HepG2 (cell line): Measurements from ENCODE around the gene CCL23. TPM values are rescaled to one million over a fixed set of nuclear protein-coding genes. Genes with fewer than 3 reads are reported as not detected.
A peak's percentile ranks its signal among the peaks of the same experiment; 100 is the strongest.

Experiments
- BCL6 ChIP-seq: IDR thresholded peaks from 2 replicates; pipeline ENCODE4 v1.6.1; 2016; ENCODE audit warnings: missing genetic modification reagents, missing compliant biosample characterization
- CENPT ChIP-seq: sonication (generic); formaldehyde crosslinking; IDR thresholded peaks from 2 replicates; pipeline ENCODE4 v1.8.0; 2022; ENCODE audit warnings: low read depth, mild to moderate bottlenecking, moderate library complexity, missing genetic modification reagents
- EP300 ChIP-seq, 3 experiments: sonication (generic) in 1 of 3; formaldehyde crosslinking in 1 of 3; IDR thresholded peaks; 2 replicates each; pipeline versions ENCODE4 v1.5.1 to v1.6.1; 2011 to 2020; ENCODE audit warnings: low read depth in 2 of 3, low read length in 2 of 3, borderline replicate concordance in 1 of 3, improper control_type of control experiment in 1 of 3, mild to moderate bottlenecking in 1 of 3, missing genetic modification reagents in 1 of 3, moderate library complexity in 1 of 3
- ETV6 ChIP-seq: sonication (generic); formaldehyde crosslinking; conservative IDR thresholded peaks from 2 replicates; pipeline ENCODE4 v1.4.0; 2020; ENCODE audit warnings: missing genetic modification reagents
- HNF4A ChIP-seq: sonication (generic); formaldehyde crosslinking; IDR thresholded peaks from 2 replicates; pipeline ENCODE4 v1.4.0; 2020; ENCODE audit warnings: missing genetic modification reagents
- HNF4G ChIP-seq, 2 experiments: sonication (generic) in 1 of 2; formaldehyde crosslinking in 1 of 2; IDR thresholded peaks; 2 replicates each; pipeline versions ENCODE4 v1.4.0 to v1.6.1; 2011 to 2020; ENCODE audit warnings: borderline replicate concordance in 2 of 2, low read depth in 2 of 2, mild to moderate bottlenecking in 2 of 2, low read length in 1 of 2, missing genetic modification reagents in 1 of 2, moderate library complexity in 1 of 2
- KDM3A ChIP-seq: IDR thresholded peaks from 2 replicates; pipeline ENCODE4 v1.6.1; 2018; ENCODE audit warnings: low read depth, missing compliant biosample characterization
- MAZ ChIP-seq, 2 experiments: sonication (generic) in 1 of 2; formaldehyde crosslinking in 1 of 2; IDR thresholded peaks; 2 replicates each; pipeline versions ENCODE4 v1.5.0 to v1.6.1; 2012 to 2020; ENCODE audit warnings: low read depth in 2 of 2, mild to moderate bottlenecking in 2 of 2, borderline replicate concordance in 1 of 2, improper control_type of control experiment in 1 of 2, low read length in 1 of 2, missing genetic modification reagents in 1 of 2, moderate library complexity in 1 of 2
- MBNL3 ChIP-seq: fragments of 250-450 bp; sonication (Bioruptor Pico); conservative IDR thresholded peaks from 2 replicates; pipeline ENCODE4 v1.8.0; 2022; ENCODE audit warnings: mild to moderate bottlenecking, inconsistent platforms
- NR2F6 ChIP-seq, 2 experiments: IDR thresholded peaks; 2 replicates each; pipeline ENCODE4 v1.6.1; 2016; ENCODE audit warnings: antibody characterized with exemption in 1 of 2, mild to moderate bottlenecking in 1 of 2
- PATZ1 ChIP-seq: sonication (generic); formaldehyde crosslinking; IDR thresholded peaks from 2 replicates; pipeline ENCODE4 v1.4.0; 2020; ENCODE audit warnings: missing genetic modification reagents
- RARA ChIP-seq: IDR thresholded peaks from 2 replicates; pipeline ENCODE4 v1.6.1; 2016; ENCODE audit warnings: missing genetic modification reagents, missing compliant biosample characterization
- SOX13 ChIP-seq, 3 experiments: fragments of 450-650 bp in 1 of 3; sonication (generic) in 1 of 3; formaldehyde crosslinking in 1 of 3; IDR thresholded peaks in 2 of 3; conservative IDR thresholded peaks in 1 of 3; 2 replicates each; pipeline versions ENCODE4 v1.5.0 to v1.6.1; 2016 to 2020; ENCODE audit warnings: antibody characterized with exemption in 1 of 3, mild to moderate bottlenecking in 1 of 3, missing compliant biosample characterization in 1 of 3, missing genetic modification reagents in 1 of 3, moderate library complexity in 1 of 3
- STAG1 ChIP-seq: sonication (generic); formaldehyde crosslinking; IDR thresholded peaks from 2 replicates; pipeline ENCODE4 v1.4.0; 2020; ENCODE audit warnings: missing genetic modification reagents
- TFAP4 ChIP-seq: sonication (generic); IDR thresholded peaks from 2 replicates; pipeline ENCODE4 v1.6.1; 2016; ENCODE audit warnings: low read depth, borderline replicate concordance
- TFDP2 ChIP-seq: sonication (generic); formaldehyde crosslinking; IDR thresholded peaks from 2 replicates; pipeline ENCODE4 v1.4.0; 2020; ENCODE audit warnings: missing genetic modification reagents
- ZBTB2 ChIP-seq: sonication (generic); formaldehyde crosslinking; IDR thresholded peaks from 2 replicates; pipeline ENCODE4 v1.8.0; 2022; ENCODE audit warnings: low read depth, missing genetic modification reagents
- ZNF17 ChIP-seq: sonication (generic); formaldehyde crosslinking; IDR thresholded peaks from 2 replicates; pipeline ENCODE4 v1.5.0; 2020; ENCODE audit warnings: mild to moderate bottlenecking, missing genetic modification reagents
- ZNF230 ChIP-seq: sonication (generic); formaldehyde crosslinking; IDR thresholded peaks from 2 replicates; pipeline ENCODE4 v1.4.0; 2020; ENCODE audit warnings: mild to moderate bottlenecking, missing genetic modification reagents
- ZNF589 ChIP-seq: sonication (generic); formaldehyde crosslinking; conservative IDR thresholded peaks from 2 replicates; pipeline ENCODE4 v1.8.0; 2022; ENCODE audit warnings: mild to moderate bottlenecking, moderate library complexity, missing genetic modification reagents
- ZNF720 ChIP-seq: sonication (generic); formaldehyde crosslinking; IDR thresholded peaks from 2 replicates; pipeline ENCODE4 v1.4.0; 2020; ENCODE audit warnings: missing genetic modification reagents
- ZNF772 ChIP-seq: sonication (generic); formaldehyde crosslinking; IDR thresholded peaks from 2 replicates; pipeline ENCODE4 v1.5.0; 2020; ENCODE audit warnings: mild to moderate bottlenecking, missing genetic modification reagents
- polyA plus RNA-seq, 8 experiments: library from polyadenylated mRNA; depleted of rRNA in 3 of 8; stranded (reverse) in 7 of 8; unstranded in 1 of 8; fragments of >200 nt; fragmentation: Illumina TruSeq in 4 of 8; extraction: Trizol in 4 of 8; gene quantifications; 2 replicates each; pipeline versions ENCODE4 v1.2.1 to v1.2.3, GENCODE V29; 2011 to 2016; ENCODE audit warnings: low read depth in 4 of 8, missing spikeins in 1 of 8, mixed read lengths in 1 of 8; ENCODE audit not compliant: insufficient read depth in 1 of 8
- total RNA-seq, 5 experiments: library from RNA; depleted of rRNA; stranded (reverse); fragments of >200 nt; fragmentation: Illumina TruSeq; extraction: Trizol; gene quantifications; 2 replicates each; pipeline ENCODE4 v1.2.3, GENCODE V29; 2016; ENCODE audit warnings: low read depth in 1 of 5

The CCL23 gene
- total and polyA plus RNA-seq, 2 of the 13 experiments (the other 11 are each of a cell fraction or from before 2014, with no cell fraction given): not detected

- peak; percentile 56 for TF ChIP-seq HNF4G (IDR thresholded peaks at IDR 0.05; ENCODE audit: borderline replicate concordance, low read depth, low read length)
- no peak for TF ChIP-seq HNF4G (CRISPR knock-in tag; IDR thresholded peaks at IDR 0.05; ENCODE audit: borderline replicate concordance, low read depth)
- no peak for TF ChIP-seq ZNF720 (CRISPR knock-in tag)
- peak; percentile 82 for TF ChIP-seq RARA
- 0 out of 2 replicates have a peak, but pooled peaks have one; percentile 19 for TF ChIP-seq ZBTB2 (CRISPR knock-in tag)
- TF ChIP-seq BCL6 (CRISPR knock-in tag): peak; percentile 69
- no peak for TF ChIP-seq CENPT (CRISPR knock-in tag)
- TF ChIP-seq ZNF589 (CRISPR knock-in tag): 0 out of 2 replicates have a peak, but pooled peaks have one; percentile 9
- peak in 1 of 2 experiments; percentile 72; a peak in 2 of 4 replicates for TF ChIP-seq EP300 (IDR thresholded peaks at IDR 0.05; ENCODE audit: low read depth in 2 of 2, low read length in 2 of 2)
- TF ChIP-seq EP300 (CRISPR knock-in tag; IDR thresholded peaks at IDR 0.05; ENCODE audit: borderline replicate concordance): no peak
- no peak for TF ChIP-seq MBNL3 (CRISPR knock-in tag)
- peak; percentile 35 for TF ChIP-seq HNF4A
- no peak for TF ChIP-seq KDM3A
- TF ChIP-seq STAG1 (CRISPR knock-in tag): no peak; the same call in 1 of the 2 replicates
- TF ChIP-seq TFAP4: peak; percentile 80
- TF ChIP-seq ZNF772 (CRISPR knock-in tag): 0 out of 2 replicates have a peak, but pooled peaks have one; percentile 7
- TF ChIP-seq ETV6 (CRISPR knock-in tag): no peak
- TF ChIP-seq PATZ1: no peak
- no peak for TF ChIP-seq MAZ (IDR thresholded peaks at IDR 0.05; ENCODE audit: borderline replicate concordance, low read depth, low read length)
- TF ChIP-seq MAZ (CRISPR knock-in tag; IDR thresholded peaks at IDR 0.05; ENCODE audit: low read depth): no peak
- 0 out of 2 replicates have a peak, but pooled peaks have one; percentile 40 for TF ChIP-seq SOX13 (IDR thresholded peaks at IDR 0.05)
- TF ChIP-seq SOX13 (CRISPR knock-in tag; conservative IDR thresholded peaks at IDR 0.05 in 1 of 2, IDR thresholded peaks at IDR 0.05 in 1 of 2): no peak; a peak in 1 of 4 replicates
- TF ChIP-seq NR2F6 (IDR thresholded peaks at IDR 0.05): no peak; the same call in 1 of the 2 replicates
- TF ChIP-seq NR2F6 (CRISPR knock-in tag; IDR thresholded peaks at IDR 0.05): peak; percentile 82; the same call in 1 of the 2 replicates
- no peak for TF ChIP-seq ZNF230 (CRISPR knock-in tag)
- no peak for TF ChIP-seq ZNF17 (CRISPR knock-in tag)
- no peak for TF ChIP-seq TFDP2 (CRISPR knock-in tag)
Observed at GRCh38 chr17:35972945-35973332, 44.8 kb downstream of the CCL23 start (continued).
